Inflammatory macrophage (primary cell): ENCODE measurements around the gene KCNJ2.

ENCODE experiments used
- DNase-seq, 2 donors: peaks; one replicate each; pipeline ENCODE4 v3.0.0-alpha.2; 2020 to 2022

The KCNJ2 gene

GRCh38 chr17:70205401-70205800 is 36.1 kb downstream of the KCNJ2 start:
- DNase-seq, result peak; percentile 75 to 94

- DNase-seq, result peak in 1 of 2 donors; percentile 41
These were observed 37.2 kb downstream of the KCNJ2 start for GRCh38 chr17:70206361-70207010.

DNA sequence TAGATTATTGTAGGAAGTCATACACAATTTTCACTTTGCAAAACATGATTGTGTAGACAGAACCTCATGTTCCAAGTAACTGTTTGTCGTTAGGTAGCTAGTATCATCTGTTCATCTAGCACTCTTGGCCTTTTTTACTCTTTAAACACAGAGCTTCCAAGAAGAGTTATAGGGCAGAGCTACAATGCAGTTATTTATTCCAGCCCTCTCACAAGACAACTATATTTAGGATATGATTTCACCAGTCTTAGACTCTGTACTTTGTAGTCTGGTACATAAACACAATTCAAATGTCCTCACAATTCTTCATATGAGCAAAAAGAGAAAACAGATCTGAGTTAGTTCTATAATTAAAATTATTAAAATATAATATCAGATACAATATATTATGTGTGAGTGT is 37.9 kb downstream of the KCNJ2 start:
- no peak for DNase-seq

- DNase-seq, result no peak
These were observed 38.9 kb downstream of the KCNJ2 start for GRCh38 chr17:70208080-70208794.

DNA sequence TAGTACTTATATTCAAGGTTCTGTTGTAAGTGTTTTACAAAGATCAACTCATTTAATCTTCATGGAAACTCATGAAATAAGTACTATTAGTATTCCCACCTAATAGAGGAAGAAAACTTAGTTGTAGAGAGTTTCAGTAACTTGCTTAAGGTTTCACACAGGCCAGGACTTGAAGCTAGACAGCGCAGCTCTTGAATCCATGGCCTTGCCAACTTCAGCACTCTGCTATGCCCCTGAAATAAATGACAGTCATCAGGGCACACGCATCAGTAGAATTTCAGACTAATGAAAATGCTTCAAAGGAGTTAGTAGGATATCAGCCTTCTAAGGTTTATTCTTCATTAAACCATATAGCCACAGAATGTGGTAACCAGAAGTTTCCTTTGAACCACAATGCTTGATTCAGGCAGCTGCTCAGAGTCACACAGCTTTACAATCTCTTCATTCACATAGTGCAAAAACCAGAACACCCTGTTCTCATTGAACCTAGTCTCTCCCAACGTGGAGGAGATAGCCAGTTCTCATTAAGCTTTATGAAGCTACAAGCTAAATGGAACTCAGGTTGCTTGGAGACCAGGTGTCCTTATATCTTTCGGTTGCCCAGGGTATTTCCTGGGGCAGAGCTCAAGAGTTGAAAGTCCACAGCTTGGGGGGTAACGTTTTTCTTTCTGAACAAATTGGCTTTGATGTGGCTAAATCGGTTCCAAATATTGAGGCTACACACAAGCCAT is 39.7 kb downstream of the KCNJ2 start:
- DNase-seq, result no peak

- no peak for DNase-seq
These were observed 46.3 kb downstream of the KCNJ2 start for GRCh38 chr17:70215656-70216055.

GRCh38 chr17:70217571-70217970 is 48.2 kb downstream of the KCNJ2 start:
- DNase-seq, result no peak

GRCh38 chr17:70225276-70225675 is 55.9 kb downstream of the KCNJ2 start:
- no peak for DNase-seq
